ENCODE data around the gene BCL7B.
"Not testable (repeated sequence)": the region's sequence is repeated elsewhere in the genome, so short reads cannot be mapped to it uniquely, and the experiment has no call there.

Gene BCL7B

DNA sequence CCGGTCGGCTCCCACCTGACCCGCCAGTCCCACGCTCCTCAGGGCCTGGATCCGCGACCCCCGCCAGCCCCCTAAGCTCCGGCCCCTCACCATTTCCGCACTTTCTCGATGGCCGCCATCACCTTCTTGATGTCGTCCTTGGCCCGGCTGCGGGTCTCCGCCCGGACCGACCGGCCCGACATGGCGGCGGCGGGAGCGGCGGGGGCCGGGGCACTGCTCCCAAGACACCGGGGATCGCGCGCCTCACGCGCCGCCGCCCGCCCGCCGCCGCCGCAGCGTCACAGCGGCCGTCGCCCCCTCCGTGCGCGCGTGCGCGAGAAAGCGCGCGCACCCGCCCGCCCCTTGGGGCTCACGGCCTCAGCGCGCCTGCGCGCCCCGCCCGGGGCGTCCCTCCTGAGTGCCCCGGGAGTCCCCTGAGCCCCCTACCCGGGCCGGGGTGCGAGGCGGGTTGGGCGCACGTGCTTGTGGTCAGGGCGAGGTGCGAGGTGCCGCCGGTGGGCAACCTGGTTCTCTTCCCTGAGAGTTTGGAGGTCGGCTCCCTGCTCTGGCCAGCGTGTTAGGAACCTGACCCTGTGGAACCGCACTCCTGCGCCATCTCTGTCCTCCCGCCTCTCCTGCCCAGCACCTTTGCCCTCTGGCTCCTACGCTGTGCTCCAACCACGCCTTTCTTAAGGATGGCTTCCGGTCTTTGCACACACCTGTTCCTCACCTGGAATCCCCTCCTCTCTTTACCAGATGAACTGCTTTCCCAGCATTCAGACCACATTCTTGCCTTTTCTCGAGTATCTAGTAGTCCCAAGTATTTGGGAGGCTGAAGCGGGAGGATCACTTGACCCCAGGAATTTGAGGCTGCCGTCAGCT is at the start of gene BCL7B:
BCL7B (minus strand) TSS at position 294 of the 861 bp plus-strand sequence; CDS start at position 182, 112 bp downstream.
- DNase-seq: peak; percentile 82

DNA sequence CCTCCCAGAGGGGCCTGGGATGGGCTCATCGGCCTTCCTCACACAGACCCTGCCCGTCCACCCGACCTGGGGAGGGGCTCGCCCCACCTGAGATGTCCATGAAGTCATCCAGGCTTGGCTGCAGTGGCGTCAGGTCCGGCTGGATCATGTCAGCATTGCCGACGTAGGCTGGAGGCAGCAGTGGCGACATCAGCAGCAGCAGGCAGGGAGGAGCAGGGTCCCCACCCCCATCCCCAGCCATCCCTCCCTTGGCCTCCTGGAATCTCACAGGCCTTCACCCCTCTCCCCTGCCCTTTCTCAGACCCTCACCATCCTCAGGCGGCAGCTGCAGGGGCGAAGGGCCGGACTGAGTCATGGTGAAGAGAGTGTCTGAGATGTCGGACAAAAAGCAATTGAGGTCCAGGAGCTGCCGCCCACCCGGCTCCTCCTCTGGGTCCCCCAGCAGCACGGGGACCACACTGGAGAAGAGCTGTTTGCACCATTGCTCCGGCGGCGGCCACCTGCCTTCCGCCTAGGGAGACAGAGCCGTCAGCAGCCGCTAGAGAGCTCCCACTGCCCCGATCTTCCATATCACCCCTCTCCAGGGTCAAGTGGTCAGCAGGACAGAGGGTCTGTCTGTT is 48.2 kb upstream of the BCL7B start:
- no peak for DNase-seq

DNA sequence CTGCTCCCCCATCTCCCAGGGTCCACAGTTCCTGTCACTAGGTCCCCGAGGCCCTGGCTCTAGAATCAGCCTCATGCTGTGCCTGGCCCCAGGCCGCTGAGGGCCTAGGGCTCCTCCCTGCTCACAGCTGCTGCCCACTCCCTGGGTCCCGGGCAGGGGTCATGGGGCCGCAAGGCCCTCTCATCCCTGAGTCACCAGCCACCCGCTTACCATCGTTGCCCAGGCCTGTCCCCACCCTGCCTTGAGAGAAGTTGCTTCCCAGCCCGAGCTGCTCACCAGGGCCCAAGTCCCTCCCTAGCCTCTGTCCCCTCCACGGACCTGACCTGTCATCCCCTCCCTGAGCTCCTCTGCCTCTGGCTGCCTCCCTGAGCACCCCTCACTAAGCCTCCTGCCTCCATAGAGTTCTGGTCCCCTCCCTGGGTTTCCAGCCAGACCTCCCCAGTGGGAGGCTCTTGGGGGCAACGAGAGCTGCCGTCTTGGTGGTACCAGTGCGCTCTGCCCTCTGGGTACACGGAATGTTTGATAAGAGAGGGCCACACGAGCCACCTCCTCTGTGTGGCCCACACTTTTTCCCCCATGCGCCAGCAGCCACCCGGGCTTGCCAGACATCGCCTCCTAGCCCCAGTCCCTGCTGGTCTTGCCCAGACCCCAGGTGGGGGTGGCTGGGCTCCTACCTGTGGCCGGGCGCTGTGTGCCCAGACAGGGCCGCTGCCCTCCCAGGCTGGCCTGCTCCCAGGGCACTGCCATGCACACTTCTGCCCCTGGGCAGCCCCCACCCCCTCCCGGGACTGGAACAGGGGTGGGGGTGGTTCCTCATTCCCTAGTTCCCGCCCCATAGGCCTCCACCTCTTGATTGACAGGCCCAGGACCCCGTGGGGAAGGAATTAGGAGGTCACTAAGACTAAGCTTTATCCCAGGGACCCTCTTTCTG is 45.5 kb upstream of the BCL7B start:
- no peak for DNase-seq

DNA sequence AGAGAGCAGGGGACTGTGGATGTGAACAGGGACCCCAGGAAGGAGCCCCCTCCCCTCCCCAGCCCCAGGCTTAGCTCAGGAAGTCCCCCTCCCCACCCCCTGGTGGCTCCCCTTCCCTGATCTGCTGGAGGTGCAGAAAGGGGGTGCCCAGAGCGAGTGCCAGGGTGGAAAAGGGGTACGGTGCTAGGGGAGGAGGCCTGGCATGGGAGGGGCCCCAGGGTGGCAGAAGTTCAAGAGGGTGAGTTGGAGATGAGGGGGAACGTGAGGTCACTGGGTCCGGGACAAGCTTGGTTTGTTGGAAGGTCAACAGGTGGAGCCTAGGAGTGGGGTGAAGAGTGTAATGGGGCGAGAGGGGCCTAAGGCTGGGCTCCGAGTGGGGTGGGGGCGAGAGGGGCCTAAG is 42.4 kb upstream of the BCL7B start:
- DNase-seq: no peak

DNA sequence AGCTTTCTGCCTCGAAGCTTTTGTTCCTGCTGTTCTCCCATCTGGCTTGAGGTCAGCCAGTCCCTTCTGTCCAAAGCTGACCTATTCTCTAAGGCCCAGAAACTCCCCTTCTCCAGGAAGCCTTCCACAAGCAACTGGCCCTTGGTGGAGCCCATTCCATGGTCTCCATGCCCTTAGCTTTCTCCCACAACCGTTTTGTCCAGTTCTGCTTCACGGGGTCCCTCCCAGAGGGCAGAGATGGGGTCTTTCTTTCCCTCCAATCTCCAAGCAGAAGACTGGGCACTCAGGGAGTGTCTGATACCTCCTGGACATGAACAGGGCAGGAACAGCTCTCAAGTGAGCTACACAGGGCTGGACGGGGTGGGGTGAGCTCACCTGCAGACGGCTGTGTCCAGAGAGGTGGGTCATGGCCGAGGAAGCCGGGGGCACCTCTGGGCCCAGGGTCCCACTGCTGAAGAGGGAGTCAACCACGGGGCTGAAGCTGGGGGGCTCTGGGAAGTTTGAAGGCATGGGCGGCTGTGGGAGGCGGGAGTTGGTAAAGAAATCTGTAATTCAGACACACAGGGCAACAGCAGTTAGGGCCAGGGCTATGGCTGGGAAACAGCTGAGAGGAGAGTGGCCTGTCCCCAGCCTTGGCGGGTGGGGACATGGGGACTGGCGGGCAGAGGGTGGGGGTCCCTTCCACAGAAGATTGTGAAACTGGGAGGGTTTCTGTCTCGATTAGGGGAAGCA is 41.8 kb upstream of the BCL7B start:
- DNase-seq: no peak

DNA sequence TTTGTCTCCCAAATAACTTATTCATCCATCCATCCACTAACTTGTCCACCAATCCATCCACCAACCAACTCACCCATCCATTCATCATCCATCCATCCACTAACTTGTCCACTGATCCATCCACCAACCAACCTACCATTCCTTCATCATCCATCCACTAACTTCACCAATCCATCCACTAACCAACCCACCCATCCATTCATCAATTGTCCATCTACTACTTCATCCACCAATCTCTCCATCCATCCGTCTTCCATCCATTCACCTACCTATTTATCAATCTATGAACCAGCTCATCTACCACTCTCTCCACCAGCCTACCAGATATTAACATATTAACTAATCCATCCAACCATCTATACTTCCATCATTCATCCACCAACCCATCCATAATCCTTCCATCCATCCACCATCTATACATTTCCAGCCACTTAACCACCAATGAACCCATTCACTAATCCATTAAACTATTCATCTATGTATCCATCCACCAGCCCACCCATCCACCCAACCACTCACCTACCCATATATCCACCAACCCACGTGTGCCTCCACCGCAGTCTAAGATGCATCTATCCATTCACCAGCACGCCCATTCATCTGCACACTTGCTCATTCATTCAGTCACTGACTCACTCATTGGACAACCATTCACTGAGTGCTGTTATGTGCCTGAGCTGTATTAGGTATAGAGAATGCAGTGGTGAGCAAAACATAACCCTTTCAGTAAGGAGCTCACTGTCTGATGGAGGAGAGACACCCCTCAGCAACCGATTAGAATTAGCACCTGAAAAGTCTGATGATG is 40.7 kb upstream of the BCL7B start:
- no peak for DNase-seq

DNA sequence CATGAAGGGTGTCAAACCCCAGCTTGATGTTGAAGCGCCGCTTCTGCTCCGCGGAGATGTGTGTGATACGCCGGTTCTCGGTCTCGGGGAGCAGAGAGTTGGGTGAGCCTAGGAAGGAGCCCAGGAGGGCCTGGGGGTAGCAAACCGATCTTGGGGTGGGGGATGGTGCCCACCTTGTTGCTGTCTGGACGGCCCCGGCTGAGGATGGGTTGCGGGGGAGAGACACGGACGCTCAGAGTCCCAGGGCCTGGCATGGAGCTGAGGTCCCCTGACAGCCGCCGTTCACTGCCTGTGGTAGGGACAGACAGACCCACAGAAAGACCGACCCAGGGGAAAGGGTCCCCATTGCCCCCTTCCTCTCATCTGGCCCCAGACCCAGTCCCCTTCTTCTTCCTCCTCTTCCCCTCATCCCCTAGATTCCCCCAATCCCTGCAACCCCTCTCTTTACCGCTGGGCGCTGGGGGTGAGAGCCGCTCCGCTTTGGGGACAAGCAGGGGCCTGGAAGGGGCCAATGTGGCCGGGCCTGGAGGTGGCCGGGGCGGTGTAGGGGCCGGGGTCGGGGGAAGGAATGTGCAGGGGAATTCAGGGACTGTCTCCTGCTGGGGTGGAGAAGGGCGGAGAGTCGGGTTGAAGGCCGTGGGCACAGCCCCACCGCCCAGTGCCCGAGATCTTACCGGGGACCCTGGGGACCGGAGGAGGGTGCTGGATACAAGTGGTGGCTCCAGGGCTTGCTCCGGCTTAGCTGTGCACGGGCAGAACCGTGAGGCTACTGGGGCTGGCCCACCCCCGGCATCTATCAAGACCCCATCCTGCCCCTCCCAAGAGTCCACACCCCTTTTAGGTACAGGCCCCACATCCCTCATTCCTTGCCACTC is 38.9 kb upstream of the BCL7B start:
- no peak for DNase-seq

DNA sequence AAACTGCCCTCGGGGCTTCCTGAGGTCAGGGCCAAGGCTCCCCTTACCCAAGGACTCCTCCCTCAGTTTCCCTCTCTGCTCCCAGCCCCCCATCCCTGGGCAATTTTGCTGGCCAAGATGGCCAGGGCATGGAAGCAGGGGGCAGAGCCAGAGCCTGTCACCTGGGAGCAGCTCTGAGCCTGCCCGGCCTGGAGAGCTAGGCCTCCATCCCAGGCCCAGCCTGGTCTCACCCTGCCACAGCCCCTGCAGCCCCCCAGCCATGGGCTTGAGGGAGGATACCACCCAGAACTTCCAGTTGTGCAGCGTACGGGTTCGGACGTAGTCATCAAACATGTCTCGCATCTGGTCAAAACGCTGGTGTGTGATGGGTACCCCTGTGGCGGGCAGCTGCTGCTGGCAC is 37.9 kb upstream of the BCL7B start:
- DNase-seq: no peak

DNA sequence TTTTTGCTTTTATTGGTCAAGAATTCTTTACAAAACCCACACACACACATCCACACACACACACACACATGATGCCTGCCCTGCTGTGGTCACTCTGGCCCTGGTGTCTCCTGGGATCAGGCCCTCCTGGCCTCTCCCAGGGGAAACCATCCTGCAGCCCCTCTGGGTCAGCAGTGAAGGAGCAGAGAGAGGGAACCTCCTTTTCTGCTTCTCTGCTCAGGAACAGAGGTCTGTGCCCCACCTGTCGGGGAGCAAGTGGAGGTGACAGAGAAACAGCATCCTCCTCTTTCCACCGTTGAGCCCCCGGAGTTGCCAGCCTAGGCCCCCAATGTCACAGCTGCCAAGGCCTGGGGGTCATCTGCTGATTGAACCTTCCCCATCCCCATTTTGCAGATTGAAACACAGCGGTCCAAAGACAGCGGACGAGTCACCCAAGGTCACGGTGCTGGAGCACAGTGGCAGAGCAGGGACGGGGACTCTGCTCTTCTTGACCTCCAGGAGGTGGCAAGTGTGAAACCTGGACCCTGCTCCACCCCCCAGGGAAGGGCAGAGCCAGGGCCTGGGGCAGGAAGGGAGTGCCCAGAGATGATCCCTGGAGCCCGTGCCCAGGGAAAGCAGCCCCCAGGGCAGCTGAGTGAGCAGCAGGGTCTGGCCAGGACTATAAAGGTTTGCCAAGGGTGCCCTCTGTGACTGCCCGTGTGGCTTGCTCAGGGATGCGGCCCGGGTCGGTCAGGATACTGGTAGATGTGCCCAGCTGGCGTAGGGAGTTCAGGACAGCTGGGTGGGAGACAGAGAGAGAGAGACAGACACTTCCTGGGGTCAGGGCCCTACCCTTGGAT is 35.9 kb upstream of the BCL7B start:
- DNase-seq: no peak

DNA sequence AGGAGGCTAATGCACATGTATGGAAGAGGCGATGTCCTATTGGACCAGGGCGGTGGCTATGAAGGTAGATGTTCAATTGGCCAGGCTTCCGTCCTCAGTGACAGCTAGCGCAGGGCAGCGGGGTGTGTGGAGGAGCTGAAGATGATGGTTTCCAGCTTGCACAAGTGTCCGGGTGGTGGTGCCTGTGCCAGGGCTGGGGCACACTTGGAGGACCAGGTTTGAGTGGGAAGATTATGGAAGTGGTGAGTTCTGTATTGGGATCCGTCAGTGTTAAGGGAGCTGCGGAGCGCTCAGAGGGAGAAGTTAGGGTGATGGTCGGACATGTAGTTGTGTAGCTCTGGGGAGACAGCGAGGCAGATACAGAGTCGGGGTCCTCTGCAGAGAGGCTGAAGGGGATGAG is 29.4 kb upstream of the BCL7B start:
- no peak for DNase-seq

DNA sequence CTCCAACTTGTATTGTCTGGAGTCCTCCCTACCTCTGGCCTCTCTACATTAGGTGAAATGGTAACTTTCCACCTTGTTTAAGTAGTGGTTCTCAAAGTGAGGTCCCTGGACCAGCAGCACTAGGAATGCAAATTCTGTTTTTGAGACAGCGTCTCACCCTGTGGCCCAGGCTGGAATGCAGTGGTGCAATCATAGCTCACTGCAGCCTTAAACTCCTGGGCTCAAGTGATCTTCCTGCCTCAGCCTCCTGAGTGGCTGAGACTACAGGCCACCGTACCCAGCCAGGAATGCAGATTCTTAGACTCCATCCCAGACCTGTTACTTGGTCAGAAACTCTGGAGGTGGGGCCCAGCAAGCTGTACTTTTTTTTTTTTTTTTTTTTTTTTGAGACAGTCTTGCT is 27.7 kb upstream of the BCL7B start:
- DNase-seq: no peak

DNA sequence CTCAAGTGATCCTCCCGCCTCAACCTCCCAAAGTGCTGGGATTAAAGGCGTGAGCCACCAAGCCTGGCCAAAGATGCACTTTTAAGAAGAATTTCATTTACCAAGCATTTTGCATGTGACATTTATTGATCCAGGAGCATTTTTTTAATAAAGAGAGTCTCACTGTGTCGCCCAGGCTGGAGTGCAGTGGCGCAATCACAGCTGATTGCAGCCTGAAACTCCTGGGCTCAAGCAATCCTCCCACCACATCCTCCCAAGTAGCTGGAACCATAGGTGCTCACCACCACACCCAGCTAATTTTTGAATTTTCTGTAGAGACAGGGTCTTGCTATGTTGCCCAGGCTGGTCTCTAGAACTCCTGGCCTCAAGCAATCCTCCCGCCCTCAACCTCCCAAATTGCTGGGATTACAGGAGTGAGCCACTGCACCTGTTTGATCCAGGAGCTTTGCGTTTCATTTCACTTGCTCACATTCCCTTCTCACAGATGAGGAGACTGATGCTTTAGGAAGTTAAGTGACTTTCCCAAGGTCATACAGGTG is 25.2 kb upstream of the BCL7B start:
- no peak for DNase-seq

DNA sequence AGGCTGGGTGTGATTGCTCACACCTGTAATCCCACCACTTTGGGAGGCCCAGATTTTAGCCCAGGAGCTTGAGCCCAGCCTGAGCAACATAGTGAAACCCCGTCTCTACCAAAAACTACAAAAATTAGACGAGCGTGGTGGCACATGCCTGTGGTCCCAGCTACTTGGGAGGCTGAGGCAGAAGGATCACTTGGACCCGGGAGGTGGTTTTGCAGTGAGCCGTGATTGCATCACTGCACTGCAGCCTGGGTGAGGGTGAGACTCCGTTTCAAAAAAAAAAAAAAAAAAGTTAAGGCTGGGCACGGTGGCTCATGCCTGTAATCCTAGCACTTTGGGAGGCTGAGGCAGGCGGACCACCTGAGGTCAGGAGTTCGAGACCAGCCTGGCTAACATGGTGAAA is 23.5 kb upstream of the BCL7B start:
- not testable (repeated sequence) for DNase-seq

DNA sequence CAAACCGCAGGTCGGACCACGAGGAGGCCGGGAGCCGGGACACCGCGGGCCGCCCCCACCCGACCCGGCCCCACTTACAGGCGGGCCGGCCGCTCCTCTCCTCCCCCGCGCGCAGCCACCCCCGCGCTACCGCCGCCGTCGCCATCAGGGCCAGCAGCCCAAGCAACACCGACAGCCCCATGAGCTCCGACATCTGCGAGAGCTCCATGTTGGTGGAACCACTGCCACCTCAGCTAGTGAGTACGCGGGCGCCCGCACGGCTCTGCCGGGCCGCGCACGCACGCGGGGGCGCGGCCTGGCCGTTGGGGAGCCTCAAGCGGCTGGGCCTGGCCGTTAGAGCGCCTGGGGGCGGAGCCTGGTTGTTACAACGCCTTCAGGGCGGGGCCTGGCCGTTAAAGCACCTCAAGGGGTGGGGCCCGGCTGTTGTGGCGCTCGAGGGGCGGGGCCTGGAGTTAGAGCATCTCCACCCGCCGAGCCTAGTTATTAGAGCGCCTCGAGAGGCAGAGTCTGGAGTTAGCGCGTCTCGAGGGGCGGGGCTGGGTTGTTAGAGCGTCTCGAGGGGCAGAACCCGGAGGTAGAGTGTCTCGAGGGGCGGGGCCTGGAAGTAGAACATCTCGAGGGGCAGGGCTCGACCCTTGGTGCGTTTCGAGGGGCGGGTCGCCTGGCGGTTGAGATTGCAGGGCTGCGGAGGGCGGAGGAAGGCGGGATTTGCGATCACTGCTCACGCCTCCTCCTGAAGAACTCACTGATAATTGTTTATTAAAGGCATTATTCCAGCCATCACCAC is 21.0 kb upstream of the BCL7B start, which contains the start of gene TBL2:
TBL2 (minus strand) TSS at position 238 of the 787 bp plus-strand sequence; CDS start at position 208, 30 bp downstream.
- peak; percentile 99 for DNase-seq

DNA sequence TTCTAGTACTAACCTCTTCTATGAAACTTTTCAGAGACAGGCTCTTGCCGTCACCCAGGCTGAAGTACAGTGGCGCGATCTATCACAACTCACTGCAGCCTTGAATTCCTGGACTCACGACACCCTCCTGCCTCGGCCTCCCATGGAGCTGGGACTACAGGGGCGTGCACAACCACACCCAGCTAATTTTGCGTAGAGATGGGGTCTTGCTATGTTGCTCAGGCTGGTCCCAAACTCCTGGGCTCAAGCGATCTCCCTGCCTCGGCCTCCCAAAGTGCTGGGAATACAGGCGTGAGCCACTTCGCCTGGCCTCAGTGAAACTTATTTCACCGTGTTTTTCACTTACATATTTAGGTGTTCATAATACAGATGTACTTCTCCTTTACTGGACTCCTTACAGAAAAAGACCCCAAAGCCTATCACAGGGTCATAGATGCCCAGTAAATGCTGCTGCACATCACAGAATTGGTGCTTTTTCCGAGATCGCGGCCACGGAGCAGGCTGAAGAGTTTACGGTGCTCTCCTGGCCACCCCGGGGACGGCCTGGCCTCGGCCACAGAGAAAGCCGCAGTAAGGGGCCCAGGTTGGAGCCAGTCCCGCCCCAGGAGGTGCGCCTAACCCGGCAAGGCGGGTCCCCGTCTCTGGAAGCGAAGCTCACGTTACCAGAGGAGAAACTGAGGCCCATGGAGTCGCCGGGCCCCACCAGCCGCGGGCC is 20.3 kb upstream of the BCL7B start:
- DNase-seq: no peak

DNA sequence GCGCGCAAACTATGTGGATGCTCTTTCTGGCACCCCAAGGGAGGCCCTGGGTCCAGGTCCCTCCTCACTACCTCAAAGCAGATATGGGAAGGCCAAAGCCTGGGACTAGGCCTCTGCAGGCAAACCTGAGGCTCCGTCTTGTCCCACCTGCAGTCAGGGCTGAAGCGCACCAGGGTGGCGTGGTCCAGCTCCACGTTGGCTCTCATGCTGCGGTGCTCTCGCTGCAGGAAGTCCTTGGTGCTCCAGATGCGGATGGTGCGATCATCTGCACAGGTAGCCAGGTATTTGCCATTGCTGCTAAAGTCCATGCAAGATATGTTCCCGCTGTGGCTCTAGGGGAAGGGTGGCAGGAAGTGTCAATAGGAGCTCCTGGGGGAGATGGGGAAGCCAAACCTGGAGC is 16.3 kb upstream of the BCL7B start:
- DNase-seq: no peak

DNA sequence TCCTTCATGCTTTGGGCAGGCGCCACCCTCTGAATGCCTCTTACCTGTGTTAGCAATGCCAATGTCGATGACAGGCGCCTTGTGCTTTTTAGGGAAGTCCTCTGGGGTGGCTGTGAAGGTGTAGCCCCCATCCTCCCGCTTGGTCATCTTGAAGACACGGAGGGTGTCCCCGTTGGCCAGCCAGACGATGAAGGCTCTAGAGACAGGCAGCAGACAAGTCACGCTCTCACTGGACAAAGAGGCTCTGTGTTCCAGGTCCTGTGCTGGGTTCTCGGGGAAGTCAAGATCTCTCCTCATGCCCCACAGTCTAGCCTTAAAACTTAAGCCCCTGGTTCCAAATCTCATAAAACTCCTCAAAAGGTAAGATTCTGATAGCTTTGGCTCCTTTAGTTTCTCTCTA is 15.8 kb upstream of the BCL7B start:
- DNase-seq: no peak

DNA sequence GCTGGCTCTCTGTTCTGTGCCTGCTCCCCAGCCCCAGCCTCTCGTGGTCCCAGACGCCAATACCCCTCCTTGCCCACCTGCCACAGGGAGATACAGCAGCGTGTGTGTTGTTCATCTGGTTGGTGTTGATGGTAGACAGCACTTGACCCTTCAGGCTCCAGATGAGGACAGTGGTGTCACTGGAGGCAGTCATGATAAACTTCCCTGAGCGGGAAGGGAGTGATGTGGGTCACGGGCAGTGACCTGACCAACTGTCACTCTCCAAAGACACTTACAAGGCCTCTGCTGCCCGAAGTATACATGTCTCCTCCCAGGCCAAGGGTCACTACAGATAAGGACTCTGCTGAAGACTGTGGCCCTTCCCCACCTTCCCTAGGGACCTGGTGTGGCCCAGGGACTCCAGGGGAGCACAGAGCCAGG is 15.3 kb upstream of the BCL7B start:
- no peak for DNase-seq

Measured in CD4-positive, alpha-beta T cell treated with Interleukin-6 for 4 hours (primary cell).